Thymus (tissue), 11 donors: ENCODE data around the gene VPS25. TPM values are rescaled to one million over a fixed set of nuclear protein-coding genes. Genes with fewer than 3 reads are reported as not detected.

ENCODE experiments used
- DNase-seq, 9 donors: peaks; one replicate each; pipeline ENCODE4 v3.0.0-alpha.2; 2013; ENCODE audit warnings: low spot score in 9 of 9, low read depth in 6 of 9, missing footprints in 1 of 9
- H3K27ac ChIP-seq, 2 donors: one replicate each; pipeline ENCODE4 v1.5.1; 2013; ENCODE audit warnings: control low read depth in 1 of 2, low read depth in 1 of 2, low read length in 1 of 2, mild to moderate bottlenecking in 1 of 2, moderate library complexity in 1 of 2
- H3K27me3 ChIP-seq, 2 donors: one replicate each; pipeline ENCODE4 v1.5.1; 2013; ENCODE audit warnings: low read length in 1 of 2; ENCODE audit not compliant: control insufficient read depth in 2 of 2, insufficient read depth in 1 of 2
- H3K36me3 ChIP-seq, 2 donors: one replicate each; pipeline ENCODE4 v1.5.1; 2013; ENCODE audit warnings: low read length in 1 of 2, mild to moderate bottlenecking in 1 of 2, moderate library complexity in 1 of 2; ENCODE audit not compliant: control insufficient read depth in 2 of 2, insufficient read depth in 2 of 2
- H3K4me1 ChIP-seq, 2 donors: one replicate each; pipeline ENCODE4 v1.5.1; 2013; ENCODE audit warnings: low read length in 2 of 2; ENCODE audit not compliant: control insufficient read depth in 2 of 2, insufficient read depth in 2 of 2
- H3K4me3 ChIP-seq, 2 donors: one replicate each; pipeline ENCODE4 v1.5.1; 2013; ENCODE audit warnings: low read length in 2 of 2, control low read depth in 1 of 2, mild to moderate bottlenecking in 1 of 2
- H3K9me3 ChIP-seq, 2 donors: one replicate each; pipeline ENCODE4 v1.5.1; 2013; ENCODE audit warnings: low read length in 1 of 2, mild to moderate bottlenecking in 1 of 2; ENCODE audit not compliant: control insufficient read depth in 2 of 2, insufficient read depth in 1 of 2
- WGBS: extraction: QIAGEN DNeasy Blood & Tissue Kit; methylation state at CpG from one replicate; pipeline ENCODE4 v1.1.7; 2013; 5-methylcytosine and 5-hydroxymethylcytosine counted together
- polyA plus RNA-seq: library from polyadenylated mRNA; stranded (reverse); fragments of 200-250 nt; gene quantifications from one replicate; pipeline ENCODE4 v1.2.3, GENCODE V29; 2013
- total RNA-seq: library from RNA; stranded (reverse); fragments of 120-200 nt; gene quantifications from one replicate; pipeline ENCODE4 v1.2.4, GENCODE V29; 2013
- donor health status: healthy.

The VPS25 gene
- total and polyA plus RNA-seq, 2 donors, result 58.3 to 75.0 TPM

- Histone ChIP-seq H3K27me3 (peaks cover 4 to 23% of the 10 kb centered on the region in 2 donors), H3K27ac (peak within 1 kb of the TSS; percentile 86 to 96), H3K9me3 (peaks cover 0 to 4% of the 10 kb centered on the region in 2 donors), H3K4me3 (peak within 1 kb of the TSS; percentile 81 to 97), H3K4me1 (peaks cover 5 to 20% of the 10 kb centered on the region in 2 donors), H3K36me3 (peaks cover 0 to 3% of the 10 kb centered on the region in 2 donors)
- DNase-seq, result peak; percentile 60 to 95 (median 86)
- 6% methylated on average over 50 of the region's 50 CpGs for WGBS
Measured at GRCh38 chr17:42744806-42745617, 28.2 kb upstream of the VPS25 start, which contains the start of gene EZH1. EZH1 (minus strand) TSS chr17:42745040; CDS start chr17:42728941, 16,099 bp downstream.

DNA sequence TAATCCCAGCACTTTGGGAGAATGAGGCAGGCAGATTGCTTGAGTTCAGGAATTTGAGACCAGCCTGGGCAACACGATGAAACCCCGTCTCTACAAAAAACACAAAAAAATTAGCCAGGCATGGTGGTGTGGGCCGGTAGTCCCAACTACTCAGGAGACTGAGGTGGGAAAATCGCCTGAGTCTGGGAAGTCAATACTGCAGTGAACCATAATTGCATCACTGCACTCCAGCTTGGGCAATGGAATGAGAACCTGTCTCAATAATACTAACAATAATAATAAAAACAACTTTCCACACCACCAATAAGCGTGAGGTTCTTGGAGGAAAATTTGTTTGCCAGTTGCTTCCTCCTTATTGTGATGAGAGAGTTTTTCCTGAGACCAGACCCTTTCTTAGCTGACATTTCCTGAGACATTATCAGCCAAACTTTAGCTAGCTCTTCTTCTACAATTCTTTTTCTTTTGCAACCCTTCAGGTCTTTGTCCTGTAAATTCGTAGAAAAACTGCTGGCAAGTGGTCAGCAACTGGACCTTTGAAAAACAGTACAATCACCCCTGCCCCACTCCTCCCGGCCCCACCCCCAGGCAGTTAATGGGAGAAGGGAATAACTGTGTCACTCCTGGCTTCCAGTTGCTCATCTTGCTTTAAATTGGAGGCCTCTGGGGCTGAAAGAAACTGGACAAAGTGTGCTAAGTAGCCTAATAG is 24.9 kb upstream of the VPS25 start:
- Histone ChIP-seq H3K4me1 (peaks cover 5 to 14% of the 10 kb centered on the region in 2 donors), H3K27ac (no peak overlapping the region), H3K36me3 (no peaks in the 10 kb centered on the region), H3K27me3 (peaks cover 4 to 28% of the 10 kb centered on the region in 2 donors), H3K9me3 (peaks cover 0 to 4% of the 10 kb centered on the region in 2 donors), H3K4me3 (no peak overlapping the region)
- 90% methylated on average over 7 of the region's 7 CpGs for WGBS
- no peak for DNase-seq

DNA sequence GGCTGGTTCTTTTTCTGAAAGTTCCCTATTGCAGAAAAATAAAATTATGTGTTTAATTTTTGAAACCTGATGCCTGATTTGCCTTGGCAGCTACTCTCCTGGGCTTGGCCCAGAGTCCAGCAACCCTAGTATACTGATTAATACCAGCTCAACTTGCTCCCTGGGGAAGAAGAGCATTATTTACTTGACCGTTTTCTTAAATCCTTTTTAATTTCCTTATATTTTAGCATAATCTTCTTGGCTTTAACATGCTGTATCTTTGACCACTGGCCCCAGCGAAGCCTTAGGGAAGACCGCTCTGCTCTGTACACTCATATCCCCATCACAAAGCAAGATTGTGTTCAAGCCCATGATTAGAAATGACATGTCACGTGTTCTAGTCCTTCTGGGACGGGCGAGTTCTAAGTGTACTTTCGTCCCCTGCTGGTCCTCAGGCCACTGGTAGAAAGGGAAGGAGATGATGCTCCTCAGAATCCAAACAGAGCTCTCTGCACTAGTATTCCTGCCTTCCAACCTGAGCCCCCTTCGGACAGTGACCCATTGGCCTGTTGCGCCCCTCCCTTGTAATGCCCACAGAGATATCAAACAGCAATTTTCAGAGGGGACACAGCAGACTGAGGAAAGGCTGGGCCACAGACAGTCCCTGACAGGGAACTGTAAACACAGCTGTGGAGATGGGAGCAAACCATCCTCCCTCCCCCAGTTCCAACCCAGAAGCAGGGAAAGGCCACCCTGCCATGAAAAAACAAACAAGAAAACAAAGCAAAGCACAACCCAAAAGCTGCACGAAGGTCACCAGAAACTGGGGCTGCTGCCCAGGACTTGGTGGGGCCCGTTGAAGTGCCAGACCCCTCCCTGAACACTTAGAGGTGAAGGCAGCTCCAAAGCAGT is 24.1 kb upstream of the VPS25 start:
- Histone ChIP-seq H3K27me3 (peaks cover 4 to 31% of the 10 kb centered on the region in 2 donors), H3K27ac (peak overlapping the region in 1 of 2 donors; percentile 22), H3K4me3 (no peak overlapping the region), H3K36me3 (no peaks in the 10 kb centered on the region), H3K4me1 (peaks cover under 1 to 7% of the 10 kb centered on the region in 2 donors), H3K9me3 (peaks cover 0 to 4% of the 10 kb centered on the region in 2 donors)
- WGBS, result 93% methylated on average over 11 of the region's 11 CpGs
- DNase-seq, result no peak

- Histone ChIP-seq H3K27me3 (peaks cover 4 to 34% of the 10 kb centered on the region in 2 donors), H3K27ac (no peak overlapping the region), H3K4me1 (no peaks in the 10 kb centered on the region), H3K9me3 (no peaks in the 10 kb centered on the region), H3K36me3 (no peaks in the 10 kb centered on the region), H3K4me3 (no peak overlapping the region)
- no peak for DNase-seq
- 9% methylated on average over 3 of the region's 3 CpGs for WGBS
Measured at GRCh38 chr17:42750739-42751344, 22.4 kb upstream of the VPS25 start.

DNA sequence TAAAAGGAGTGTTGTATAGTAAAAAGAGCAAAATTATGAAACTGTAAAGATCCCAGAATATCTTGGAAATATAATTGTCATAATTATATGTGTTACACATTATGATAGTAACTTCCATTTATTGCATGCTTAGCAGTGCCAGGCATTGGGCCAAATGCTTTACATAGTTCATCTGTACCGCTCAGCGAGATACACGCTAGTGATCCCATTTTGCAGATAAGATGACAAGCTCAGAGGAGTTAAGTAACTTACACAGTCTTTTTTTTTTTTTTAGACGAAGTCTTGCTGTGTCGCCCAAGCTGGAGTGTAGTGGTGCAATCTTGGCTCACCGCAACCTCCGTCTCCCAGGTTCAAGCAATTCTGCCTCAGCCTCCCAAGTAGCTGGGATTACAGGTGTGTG is 21.6 kb upstream of the VPS25 start:
- 97% methylated on average over 7 of the region's 7 CpGs for WGBS
- H3K36me3 ChIP-seq, result no peaks in the 10 kb centered on the region
- H3K4me1 ChIP-seq, result no peaks in the 10 kb centered on the region
- H3K9me3 ChIP-seq, result no peaks in the 10 kb centered on the region
- DNase-seq, result no peak
- peaks cover 4 to 34% of the 10 kb centered on the region in 2 donors for H3K27me3 ChIP-seq
- no peak overlapping the region for H3K4me3 ChIP-seq
- no peak overlapping the region for H3K27ac ChIP-seq

GRCh38 chr17:42754782-42755181 is 18.5 kb upstream of the VPS25 start:
- H3K4me3 ChIP-seq, result no peak overlapping the region
- 91% methylated on average over 3 of the region's 3 CpGs for WGBS
- peaks cover 8 to 48% of the 10 kb centered on the region in 2 donors for H3K27me3 ChIP-seq
- H3K36me3 ChIP-seq, result no peaks in the 10 kb centered on the region
- no peaks in the 10 kb centered on the region for H3K9me3 ChIP-seq
- no peaks in the 10 kb centered on the region for H3K4me1 ChIP-seq
- no peak overlapping the region for H3K27ac ChIP-seq
- no peak for DNase-seq

- Histone ChIP-seq H3K9me3 (no peaks in the 10 kb centered on the region), H3K4me3 (peak overlapping the region in 1 of 2 donors; percentile 29), H3K36me3 (no peaks in the 10 kb centered on the region), H3K4me1 (peaks cover 3 to 13% of the 10 kb centered on the region in 2 donors), H3K27me3 (peaks cover 40 to 72% of the 10 kb centered on the region in 2 donors), H3K27ac (no peak overlapping the region)
- no peak for DNase-seq
- WGBS, result 78% methylated on average over 11 of the region's 11 CpGs
Measured at GRCh38 chr17:42759982-42760651, 13.1 kb upstream of the VPS25 start.
